NT2/D1 (cell line): ENCODE measurements around the gene PDZD11.

Experiments
- YY1 ChIP-seq: IDR thresholded peaks from 2 replicates; pipeline ENCODE4 v1.6.1; 2011; ENCODE audit not compliant: insufficient read length, insufficient read depth
- ZNF274 ChIP-seq: IDR thresholded peaks from 2 replicates; pipeline ENCODE4 v1.6.1; 2011; ENCODE audit warnings: mild to moderate bottlenecking, low read depth, low read length

DNA sequence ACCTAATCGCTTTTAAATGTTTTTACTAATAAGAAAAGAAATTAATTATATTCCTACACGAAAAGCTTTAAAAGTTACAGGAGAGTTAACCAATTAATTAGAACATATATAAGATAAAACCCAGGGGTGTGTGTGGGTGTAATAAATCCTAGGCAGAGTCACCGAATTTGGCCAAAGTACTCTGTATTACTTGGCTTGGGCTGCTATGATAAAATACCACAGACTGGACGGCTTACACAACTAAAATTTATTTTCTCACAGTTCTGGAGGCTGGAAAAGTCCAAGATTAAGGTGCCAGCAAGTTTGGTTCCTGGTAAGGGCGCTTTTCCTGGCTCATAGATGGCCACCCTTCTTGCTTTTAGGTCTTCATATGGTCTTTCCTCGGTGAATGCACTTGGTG, 44.8 kb downstream of the PDZD11 start:
- TF ChIP-seq ZNF274 (no peak), YY1 (no peak)
